ENCODE data around the gene LHFPL5. TPM values are rescaled to one million over a fixed set of nuclear protein-coding genes. Genes with fewer than 3 reads are reported as not detected.

LHFPL5 gene
- total and polyA plus RNA-seq, 4 donors = 0.44 to 2.0 (median 1.1) TPM

GRCh38 chr6:35839019-35839418 is 33.9 kb downstream of the LHFPL5 start:
- Histone ChIP-seq H3K4me1 (ENCODE audit: control insufficient read depth, insufficient read depth, low read length) (no peaks in the 10 kb centered on the region), H3K4me3 (ENCODE audit: low read depth, low read length) (no peak overlapping the region), H3K27me3 (ENCODE audit: control insufficient read depth, insufficient read depth, low read length) (no peaks in the 10 kb centered on the region), H3K36me3 (ENCODE audit: control insufficient read depth, insufficient read depth, low read length) (peaks cover 15% of the 10 kb centered on the region), H3K9me3 (ENCODE audit: control insufficient read depth, insufficient read depth, low read length) (no peaks in the 10 kb centered on the region), H3K27ac (ENCODE audit: low read depth, low read length) (no peak overlapping the region)
- 100% methylated on average over 1 of the region's 1 CpG for WGBS (ENCODE audit: insufficient coverage)
- DNase-seq (ENCODE audit: low read depth in 4 of 6, low spot score in 6 of 6) = no peak

GRCh38 chr6:35842381-35842780 is 37.2 kb downstream of the LHFPL5 start:
- peaks cover 12% of the 10 kb centered on the region for H3K36me3 ChIP-seq (ENCODE audit: control insufficient read depth, insufficient read depth, low read length)
- no CpG with 5 or more reads among the region's 3 CpGs for WGBS (ENCODE audit: insufficient coverage)

GRCh38 chr6:35844290-35844689 is 39.1 kb downstream of the LHFPL5 start:
- Histone ChIP-seq H3K9me3 (ENCODE audit: control insufficient read depth, insufficient read depth, low read length) (no peaks in the 10 kb centered on the region), H3K27ac (ENCODE audit: low read depth, low read length) (no peak overlapping the region), H3K27me3 (ENCODE audit: control insufficient read depth, insufficient read depth, low read length) (no peaks in the 10 kb centered on the region), H3K36me3 (ENCODE audit: control insufficient read depth, insufficient read depth, low read length) (peaks cover 8% of the 10 kb centered on the region), H3K4me3 (ENCODE audit: low read depth, low read length) (no peak overlapping the region), H3K4me1 (ENCODE audit: control insufficient read depth, insufficient read depth, low read length) (no peaks in the 10 kb centered on the region)
- no peak for DNase-seq (ENCODE audit: low read depth in 4 of 6, low spot score in 6 of 6)
- WGBS (ENCODE audit: insufficient coverage) = 100% methylated on average over 1 of the region's 3 CpGs

More at GRCh38 chr6:35842381-35842780, 37.2 kb downstream of the LHFPL5 start:
- Histone ChIP-seq H3K27me3 (ENCODE audit: control insufficient read depth, insufficient read depth, low read length) (no peaks in the 10 kb centered on the region), H3K4me3 (ENCODE audit: low read depth, low read length) (no peak overlapping the region), H3K4me1 (ENCODE audit: control insufficient read depth, insufficient read depth, low read length) (no peaks in the 10 kb centered on the region), H3K27ac (ENCODE audit: low read depth, low read length) (no peak overlapping the region), H3K9me3 (ENCODE audit: control insufficient read depth, insufficient read depth, low read length) (no peaks in the 10 kb centered on the region)
- no peak for DNase-seq (ENCODE audit: low read depth in 4 of 6, low spot score in 6 of 6)

GRCh38 chr6:35850208-35850607 is 45.1 kb downstream of the LHFPL5 start:
- peaks cover 2% of the 10 kb centered on the region for H3K36me3 ChIP-seq (ENCODE audit: control insufficient read depth, insufficient read depth, low read length)
- no peaks in the 10 kb centered on the region for H3K27me3 ChIP-seq (ENCODE audit: control insufficient read depth, insufficient read depth, low read length)
- H3K27ac ChIP-seq (ENCODE audit: low read depth, low read length) = no peak overlapping the region
- DNase-seq (ENCODE audit: low read depth in 4 of 6, low spot score in 6 of 6) = no peak
- H3K9me3 ChIP-seq (ENCODE audit: control insufficient read depth, insufficient read depth, low read length) = no peaks in the 10 kb centered on the region
- no peaks in the 10 kb centered on the region for H3K4me1 ChIP-seq (ENCODE audit: control insufficient read depth, insufficient read depth, low read length)
- no peak overlapping the region for H3K4me3 ChIP-seq (ENCODE audit: low read depth, low read length)
- 100% methylated on average over 1 of the region's 2 CpGs for WGBS (ENCODE audit: insufficient coverage)

GRCh38 chr6:35852994-35853393 is 47.8 kb downstream of the LHFPL5 start:
- Histone ChIP-seq H3K4me1 (ENCODE audit: control insufficient read depth, insufficient read depth, low read length) (no peaks in the 10 kb centered on the region), H3K27ac (ENCODE audit: low read depth, low read length) (no peak overlapping the region), H3K9me3 (ENCODE audit: control insufficient read depth, insufficient read depth, low read length) (no peaks in the 10 kb centered on the region), H3K4me3 (ENCODE audit: low read depth, low read length) (no peak overlapping the region), H3K27me3 (ENCODE audit: control insufficient read depth, insufficient read depth, low read length) (no peaks in the 10 kb centered on the region), H3K36me3 (ENCODE audit: control insufficient read depth, insufficient read depth, low read length) (peaks cover 2% of the 10 kb centered on the region)
- 93% methylated on average over 2 of the region's 4 CpGs for WGBS (ENCODE audit: insufficient coverage)
- no peak for DNase-seq (ENCODE audit: low read depth in 4 of 6, low spot score in 6 of 6)

GRCh38 chr6:35856250-35856649 is 51.1 kb downstream of the LHFPL5 start:
- DNase-seq (ENCODE audit: low read depth in 4 of 6, low spot score in 6 of 6) = no peak
- Histone ChIP-seq H3K27ac (ENCODE audit: low read depth, low read length) (no peak overlapping the region), H3K36me3 (ENCODE audit: control insufficient read depth, insufficient read depth, low read length) (peaks cover 3% of the 10 kb centered on the region), H3K4me3 (ENCODE audit: low read depth, low read length) (no peak overlapping the region), H3K27me3 (ENCODE audit: control insufficient read depth, insufficient read depth, low read length) (no peaks in the 10 kb centered on the region), H3K9me3 (ENCODE audit: control insufficient read depth, insufficient read depth, low read length) (no peaks in the 10 kb centered on the region), H3K4me1 (ENCODE audit: control insufficient read depth, insufficient read depth, low read length) (no peaks in the 10 kb centered on the region)
- WGBS (ENCODE audit: insufficient coverage) = no CpG with 5 or more reads among the region's 1 CpG

GRCh38 chr6:35857853-35858252 is 52.7 kb downstream of the LHFPL5 start:
- no peak for DNase-seq (ENCODE audit: low read depth in 4 of 6, low spot score in 6 of 6)
- Histone ChIP-seq H3K27ac (ENCODE audit: low read depth, low read length) (no peak overlapping the region), H3K4me3 (ENCODE audit: low read depth, low read length) (no peak overlapping the region), H3K36me3 (ENCODE audit: control insufficient read depth, insufficient read depth, low read length) (peaks cover 12% of the 10 kb centered on the region), H3K4me1 (ENCODE audit: control insufficient read depth, insufficient read depth, low read length) (no peaks in the 10 kb centered on the region), H3K9me3 (ENCODE audit: control insufficient read depth, insufficient read depth, low read length) (no peaks in the 10 kb centered on the region), H3K27me3 (ENCODE audit: control insufficient read depth, insufficient read depth, low read length) (no peaks in the 10 kb centered on the region)

- DNase-seq (ENCODE audit: low read depth in 4 of 6, low spot score in 6 of 6) = peak in 1 of 6 donors; percentile 21
- Histone ChIP-seq H3K4me1 (ENCODE audit: control insufficient read depth, insufficient read depth, low read length) (no peaks in the 10 kb centered on the region), H3K9me3 (ENCODE audit: control insufficient read depth, insufficient read depth, low read length) (no peaks in the 10 kb centered on the region), H3K36me3 (ENCODE audit: control insufficient read depth, insufficient read depth, low read length) (peaks cover 9% of the 10 kb centered on the region), H3K27me3 (ENCODE audit: control insufficient read depth, insufficient read depth, low read length) (no peaks in the 10 kb centered on the region), H3K4me3 (ENCODE audit: low read depth, low read length) (no peak overlapping the region), H3K27ac (ENCODE audit: low read depth, low read length) (no peak overlapping the region)
- WGBS (ENCODE audit: insufficient coverage) = 100% methylated on average over 1 of the region's 4 CpGs
Measured at GRCh38 chr6:35859367-35859766, 54.2 kb downstream of the LHFPL5 start.

Other genes with a start within 250 kb of the LHFPL5 start
- 10 to 100 TPM in 1 of 2 donors, 1 to 10 TPM in 1; 9.8 to 19.9 TPM for gene FKBP5, start 116.4 kb upstream of the LHFPL5 start, total RNA-seq
- 1 to 10 TPM; 6.9 to 9.3 TPM for gene FKBP5, start 116.4 kb upstream of the LHFPL5 start, polyA plus RNA-seq (ENCODE audit: insufficient read length in 2 of 2)
- under 1 TPM; 0.40 to 0.99 TPM for gene ARMC12, start 68.3 kb upstream of the LHFPL5 start, total RNA-seq
- gene ARMC12, start 68.3 kb upstream of the LHFPL5 start, polyA plus RNA-seq (ENCODE audit: insufficient read length in 2 of 2) = 1 to 10 TPM; 1.4 to 3.7 TPM
- gene CLPSL2, start 28.8 kb upstream of the LHFPL5 start, total RNA-seq = not detected
- under 1 TPM in 1 of 2 donors, not detected in 1; 0.56 TPM for gene CLPSL2, start 28.8 kb upstream of the LHFPL5 start, polyA plus RNA-seq (ENCODE audit: insufficient read length in 2 of 2)
- gene CLPSL1, start 24.3 kb upstream of the LHFPL5 start, total RNA-seq = not detected
- gene CLPSL1, start 24.3 kb upstream of the LHFPL5 start, polyA plus RNA-seq (ENCODE audit: insufficient read length in 2 of 2) = not detected
- not detected for gene CLPS, start 8.0 kb upstream of the LHFPL5 start, total RNA-seq
- gene CLPS, start 8.0 kb upstream of the LHFPL5 start, polyA plus RNA-seq (ENCODE audit: insufficient read length in 2 of 2) = not detected
- 10 to 100 TPM; 33.1 to 55.5 TPM for gene SRPK1, start 115.7 kb downstream of the LHFPL5 start, total RNA-seq
- 10 to 100 TPM; 41.1 to 43.5 TPM for gene SRPK1, start 115.7 kb downstream of the LHFPL5 start, polyA plus RNA-seq (ENCODE audit: insufficient read length in 2 of 2)
- 1 to 10 TPM in 1 of 2 donors, under 1 TPM in 1; 0.77 to 4.4 TPM for gene SLC26A8, start 219.3 kb downstream of the LHFPL5 start, total RNA-seq
- 1 to 10 TPM; 5.5 to 5.7 TPM for gene SLC26A8, start 219.3 kb downstream of the LHFPL5 start, polyA plus RNA-seq (ENCODE audit: insufficient read length in 2 of 2)
- gene MAPK14, start 222.5 kb downstream of the LHFPL5 start, total RNA-seq = 10 to 100 TPM; 39.7 to 55.2 TPM
- 10 to 100 TPM; 27.3 to 32.4 TPM for gene MAPK14, start 222.5 kb downstream of the LHFPL5 start, polyA plus RNA-seq (ENCODE audit: insufficient read length in 2 of 2)